ENCODE results near the gene ALKBH8. TPM values are rescaled to one million over a fixed set of nuclear protein-coding genes. Genes with fewer than 3 reads are reported as not detected.
"Not testable (repeated sequence)": the region's sequence is repeated elsewhere in the genome, so short reads cannot be mapped to it uniquely, and the experiment has no call there.

Gene ALKBH8
- total RNA-seq, 1 donor from 2014 or later: 8.0 TPM

GRCh38 chr11:107581147-107581546, 15.6 kb upstream of the ALKBH8 start:
- Histone ChIP-seq H3K9me3 (no peaks in the 10 kb centered on the region), H3K4me3 (no peak overlapping the region), H3K36me3 (no peaks in the 10 kb centered on the region), H3K4me1 (no peaks in the 10 kb centered on the region), H3K27me3 (peaks cover 14% of the 10 kb centered on the region), H3K27ac (no peak overlapping the region)
- ATAC-seq: no peak
- TF ChIP-seq, protein P1, sequence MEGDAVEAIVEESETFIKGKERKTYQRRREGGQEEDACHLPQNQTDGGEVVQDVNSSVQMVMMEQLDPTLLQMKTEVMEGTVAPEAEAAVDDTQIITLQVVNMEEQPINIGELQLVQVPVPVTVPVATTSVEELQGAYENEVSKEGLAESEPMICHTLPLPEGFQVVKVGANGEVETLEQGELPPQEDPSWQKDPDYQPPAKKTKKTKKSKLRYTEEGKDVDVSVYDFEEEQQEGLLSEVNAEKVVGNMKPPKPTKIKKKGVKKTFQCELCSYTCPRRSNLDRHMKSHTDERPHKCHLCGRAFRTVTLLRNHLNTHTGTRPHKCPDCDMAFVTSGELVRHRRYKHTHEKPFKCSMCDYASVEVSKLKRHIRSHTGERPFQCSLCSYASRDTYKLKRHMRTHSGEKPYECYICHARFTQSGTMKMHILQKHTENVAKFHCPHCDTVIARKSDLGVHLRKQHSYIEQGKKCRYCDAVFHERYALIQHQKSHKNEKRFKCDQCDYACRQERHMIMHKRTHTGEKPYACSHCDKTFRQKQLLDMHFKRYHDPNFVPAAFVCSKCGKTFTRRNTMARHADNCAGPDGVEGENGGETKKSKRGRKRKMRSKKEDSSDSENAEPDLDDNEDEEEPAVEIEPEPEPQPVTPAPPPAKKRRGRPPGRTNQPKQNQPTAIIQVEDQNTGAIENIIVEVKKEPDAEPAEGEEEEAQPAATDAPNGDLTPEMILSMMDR (IDR thresholded peaks at IDR 0.05): no peak
- no peak for DNase-seq
- intact Hi-C loops (cut with DNase I): no loop called here

DNA sequence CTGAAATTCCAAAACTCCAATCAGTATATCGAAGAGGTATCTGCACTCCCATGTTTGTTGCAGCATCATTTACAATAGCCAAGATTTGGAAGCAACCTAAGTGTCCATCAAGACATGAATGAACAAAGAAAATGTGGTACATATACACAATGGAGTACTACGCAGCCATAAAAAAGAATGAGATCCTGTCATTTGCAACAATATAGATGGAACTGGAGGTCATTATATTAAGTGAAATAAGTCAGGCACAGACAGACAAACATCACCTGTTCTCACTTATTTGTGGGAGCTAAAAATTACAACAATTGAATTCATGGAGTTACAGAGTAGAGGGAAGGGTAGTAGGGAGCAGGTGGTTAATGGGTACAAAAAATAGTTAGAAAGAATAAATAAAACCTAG, 13.6 kb upstream of the ALKBH8 start:
- H3K4me3 ChIP-seq; ATAC-seq; intact Hi-C loops (cut with DNase I); H3K27me3 ChIP-seq; DNase-seq; H3K36me3 ChIP-seq; H3K9me3 ChIP-seq; H3K27ac ChIP-seq; H3K4me1 ChIP-seq: not testable (repeated sequence)

- DNase-seq (no peak), ATAC-seq (peak; percentile 50)
- no peaks in the 10 kb centered on the region for H3K9me3 ChIP-seq
- no peak overlapping the region for H3K4me3 ChIP-seq
- intact Hi-C loops (cut with DNase I): no loop called here
- H3K27me3 ChIP-seq: no peaks in the 10 kb centered on the region
- H3K36me3 ChIP-seq: no peaks in the 10 kb centered on the region
- no peak overlapping the region for H3K27ac ChIP-seq
- TF ChIP-seq, protein P1 (IDR thresholded peaks at IDR 0.05): no peak
- no peaks in the 10 kb centered on the region for H3K4me1 ChIP-seq
Measured at GRCh38 chr11:107577346-107577711, 11.8 kb upstream of the ALKBH8 start.

GRCh38 chr11:107576497-107577345, 11.2 kb upstream of the ALKBH8 start:
- H3K36me3 ChIP-seq; H3K27ac ChIP-seq; H3K9me3 ChIP-seq; H3K27me3 ChIP-seq; H3K4me1 ChIP-seq; DNase-seq; intact Hi-C loops (cut with DNase I); H3K4me3 ChIP-seq: not testable (repeated sequence)
- TF ChIP-seq, protein P1 (IDR thresholded peaks at IDR 0.05): peak; percentile 71
- peak; percentile 77 for ATAC-seq

- intact Hi-C loops (cut with DNase I): no loop called here
Measured at GRCh38 chr11:107573438-107573837, 7.9 kb upstream of the ALKBH8 start.

GRCh38 chr11:107570015-107570414, 4.5 kb upstream of the ALKBH8 start:
- Histone ChIP-seq H3K9me3 (no peaks in the 10 kb centered on the region), H3K27me3 (no peaks in the 10 kb centered on the region), H3K4me3 (no peak overlapping the region), H3K4me1 (peaks cover 3% of the 10 kb centered on the region), H3K27ac (no peak overlapping the region), H3K36me3 (no peaks in the 10 kb centered on the region)
- ATAC-seq (no peak), DNase-seq (no peak)
- intact Hi-C loops (cut with DNase I): no loop called here
- TF ChIP-seq, protein P1 (IDR thresholded peaks at IDR 0.05): no peak

More at GRCh38 chr11:107573438-107573837, 7.9 kb upstream of the ALKBH8 start:
- no peaks in the 10 kb centered on the region for H3K4me1 ChIP-seq
- no peak overlapping the region for H3K4me3 ChIP-seq
- TF ChIP-seq, protein P1 (IDR thresholded peaks at IDR 0.05): no peak
- peak; percentile 31 for ATAC-seq
- H3K36me3 ChIP-seq: no peaks in the 10 kb centered on the region
- no peak for DNase-seq
- no peaks in the 10 kb centered on the region for H3K27me3 ChIP-seq
- H3K27ac ChIP-seq: no peak overlapping the region
- no peaks in the 10 kb centered on the region for H3K9me3 ChIP-seq

Data from upper lobe of right lung (tissue), 1 donor.